Peyer's patch (tissue), 4 donors: ENCODE data around the gene DBNDD2. TPM values are rescaled to one million over a fixed set of nuclear protein-coding genes. Genes with fewer than 3 reads are reported as not detected.

ENCODE experiments used
- DNase-seq, 3 donors: peaks; one replicate each; pipeline ENCODE4 v3.0.0-alpha.2; 2017 to 2019
- H3K27ac ChIP-seq, 4 donors: fragments of 200-600 bp; sonication (generic); one replicate each; pipeline ENCODE4 v1.5.1; 2016 to 2019
- H3K27me3 ChIP-seq, 2 donors: fragments of 200-600 bp; sonication (generic); one replicate each; pipeline ENCODE4 v1.5.1; 2019
- H3K36me3 ChIP-seq, 3 donors: fragments of 200-600 bp; sonication (generic); one replicate each; pipeline ENCODE4 v1.5.1; 2016 to 2019
- H3K4me1 ChIP-seq, 4 donors: fragments of 200-600 bp; sonication (generic); one replicate each; pipeline ENCODE4 v1.5.1; 2016 to 2019
- H3K4me3 ChIP-seq, 4 donors: fragments of 200-600 bp; sonication (generic); 1 replicate in 3 of 4; 2 replicates in 1 of 4; pipeline ENCODE4 v1.5.1; 2016 to 2019; ENCODE audit warnings: mild to moderate bottlenecking in 1 of 4
- H3K9me3 ChIP-seq, 4 donors: fragments of 200-600 bp; sonication (generic); one replicate each; pipeline ENCODE4 v1.5.1; 2016 to 2019; ENCODE audit warnings: mild to moderate bottlenecking in 1 of 4
- CTCF ChIP-seq, 6 experiments: fragments of 450-650 bp in 4 of 6; fragments of 200-600 bp in 2 of 6; sonication (generic) in 1 of 6; IDR thresholded peaks; one replicate each; pipeline ENCODE4 v1.5.1; 2017 to 2019; ENCODE audit warnings: antibody characterized with exemption in 6 of 6, mild to moderate bottlenecking in 3 of 6, moderate library complexity in 1 of 6
- POLR2A ChIP-seq, 2 donors: fragments of 450-650 bp; IDR thresholded peaks; one replicate each; pipeline ENCODE4 v1.5.1; 2017; ENCODE audit warnings: antibody characterized with exemption in 2 of 2, mild to moderate bottlenecking in 2 of 2, moderate library complexity in 2 of 2
- total RNA-seq, 4 donors: library from RNA; depleted of rRNA; stranded (reverse); fragments of >200 nt; gene quantifications; one replicate each; pipeline ENCODE4 v1.1.0, GENCODE V29; 2016

DBNDD2 gene
- total RNA-seq, 4 donors from 2014 or later: 62.7 to 75.2 (median 68.0) TPM

GRCh38 chr20:45387274-45387673, 20.8 kb upstream of the DBNDD2 start:
- TF ChIP-seq CTCF (IDR thresholded peaks at IDR 0.05): no peak
- no peak for TF ChIP-seq POLR2A (IDR thresholded peaks at IDR 0.05)
- no peak overlapping the region for H3K4me3 ChIP-seq

GRCh38 chr20:45390931-45391330, 17.2 kb upstream of the DBNDD2 start:
- TF ChIP-seq POLR2A (IDR thresholded peaks at IDR 0.05) (no peak), CTCF (IDR thresholded peaks at IDR 0.05) (no peak)
- H3K4me1 ChIP-seq: no peaks in the 10 kb centered on the region

More at GRCh38 chr20:45387274-45387673, 20.8 kb upstream of the DBNDD2 start:
- Histone ChIP-seq H3K36me3 (no peaks in the 10 kb centered on the region), H3K27me3 (no peaks in the 10 kb centered on the region), H3K27ac (no peak overlapping the region), H3K9me3 (no peaks in the 10 kb centered on the region), H3K4me1 (no peaks in the 10 kb centered on the region)
- no peak for DNase-seq

DNA sequence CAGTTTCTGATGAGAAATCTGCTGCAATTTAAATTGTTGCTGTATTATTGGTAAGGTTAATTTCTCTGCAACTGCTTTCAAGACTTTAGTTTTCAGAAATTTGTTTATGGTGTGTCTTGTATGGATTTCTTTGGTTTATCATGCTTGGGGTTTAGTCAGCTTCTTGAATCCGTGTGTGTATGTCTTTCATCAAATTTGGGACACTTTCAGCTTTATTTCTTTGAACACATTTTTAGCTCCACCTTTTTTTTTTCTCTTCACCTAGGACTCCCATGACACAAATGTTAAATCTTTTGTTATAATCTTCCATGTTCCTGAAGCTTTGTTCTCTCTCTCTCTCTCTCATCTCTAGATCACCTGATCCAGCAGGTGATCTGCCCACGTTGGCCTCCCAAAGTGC, 16.5 kb upstream of the DBNDD2 start:
- Histone ChIP-seq H3K27ac (no peak overlapping the region), H3K27me3 (no peaks in the 10 kb centered on the region), H3K36me3 (no peaks in the 10 kb centered on the region), H3K4me3 (no peak overlapping the region), H3K4me1 (no peaks in the 10 kb centered on the region), H3K9me3 (no peaks in the 10 kb centered on the region)
- TF ChIP-seq POLR2A (IDR thresholded peaks at IDR 0.05) (no peak), CTCF (IDR thresholded peaks at IDR 0.05) (no peak)
- no peak for DNase-seq

More at GRCh38 chr20:45390931-45391330, 17.2 kb upstream of the DBNDD2 start:
- H3K4me3 ChIP-seq: no peak overlapping the region
- DNase-seq: no peak
- no peaks in the 10 kb centered on the region for H3K27me3 ChIP-seq
- no peaks in the 10 kb centered on the region for H3K36me3 ChIP-seq
- no peaks in the 10 kb centered on the region for H3K9me3 ChIP-seq
- no peak overlapping the region for H3K27ac ChIP-seq

- Histone ChIP-seq H3K9me3 (no peaks in the 10 kb centered on the region), H3K27me3 (no peaks in the 10 kb centered on the region), H3K4me1 (no peaks in the 10 kb centered on the region), H3K27ac (no peak overlapping the region), H3K36me3 (no peaks in the 10 kb centered on the region), H3K4me3 (no peak overlapping the region)
- DNase-seq: no peak
- TF ChIP-seq POLR2A (IDR thresholded peaks at IDR 0.05) (no peak), CTCF (IDR thresholded peaks at IDR 0.05) (no peak)
Measured at GRCh38 chr20:45392733-45393132, 15.4 kb upstream of the DBNDD2 start.

- Histone ChIP-seq H3K27me3 (no peaks in the 10 kb centered on the region), H3K4me3 (no peak overlapping the region), H3K4me1 (no peaks in the 10 kb centered on the region), H3K36me3 (no peaks in the 10 kb centered on the region), H3K9me3 (no peaks in the 10 kb centered on the region), H3K27ac (no peak overlapping the region)
- TF ChIP-seq CTCF (IDR thresholded peaks at IDR 0.05): no peak
- no peak for TF ChIP-seq POLR2A (IDR thresholded peaks at IDR 0.05)
- DNase-seq: no peak
Measured at GRCh38 chr20:45394221-45395113, 13.6 kb upstream of the DBNDD2 start.
